RWPE1 (cell line): ENCODE data around the gene VPS37D.
"Not testable (repeated sequence)": the region's sequence is repeated elsewhere in the genome, so short reads cannot be mapped to it uniquely, and the experiment has no call there.

Experiments
- CTCF ChIA-PET: fragments of 350-600 bp; sonication (Branson Sonifier 250); formaldehyde crosslinking; extraction: SDS; loops from one replicate; lab custom pipeline; 2021; lab: Yijun Ruan, JAX
- POLR2A ChIA-PET: fragments of 400-600 bp; formaldehyde crosslinking; extraction: SDS; loops from one replicate; lab custom pipeline; 2020; ENCODE audit warnings: antibody characterized with exemption; ENCODE audit not compliant: low non-redundant PET; lab: Yijun Ruan, JAX
- DNase-seq: peaks from one replicate; pipeline ENCODE4 v3.0.0; 2012; ENCODE audit warnings: low spot score
- H3K27ac ChIP-seq: fragments of 450-650 bp; 2 replicates; pipeline ENCODE4 v1.5.1; 2017
- CTCF ChIP-seq: fragments of 450-650 bp; conservative IDR thresholded peaks from 2 replicates; pipeline ENCODE4 v1.5.1; 2017; ENCODE audit warnings: low read depth, mild to moderate bottlenecking

VPS37D gene

GRCh38 chr7:73649576-73649975 lies 18.1 kb upstream of the VPS37D start:
- no peak for DNase-seq
- POLR2A ChIA-PET, result no interaction called here
- no peak overlapping the region for H3K27ac ChIP-seq
- CTCF ChIA-PET, result no interaction called here
- no peak for TF ChIP-seq CTCF

GRCh38 chr7:73650524-73650923 lies 17.1 kb upstream of the VPS37D start:
- POLR2A ChIA-PET, result no interaction called here

GRCh38 chr7:73652541-73652949 lies 15.1 kb upstream of the VPS37D start:
- DNase-seq, result no peak
- ChIA-PET CTCF (interaction anchor here (0.7 to 1.8 kb wide), 2 partner anchors 15 to 366 kb away, joined by 3 to 6 read pairs; partner anchors contain the start of gene VPS37D), POLR2A (interaction anchor here (0.6 kb wide), 1 partner anchor 13 kb away, joined by 6 read pairs; no protein-coding TSS in a partner anchor)
- no peak overlapping the region for H3K27ac ChIP-seq
- no peak for TF ChIP-seq CTCF

More at GRCh38 chr7:73650524-73650923, 17.1 kb upstream of the VPS37D start:
- TF ChIP-seq CTCF, result no peak
- no peak overlapping the region for H3K27ac ChIP-seq
- CTCF ChIA-PET, result no interaction called here
- DNase-seq, result no peak

- H3K27ac ChIP-seq, DNase-seq, POLR2A ChIA-PET: not testable (repeated sequence)
- CTCF ChIA-PET, result interaction anchor here (0.8 kb wide), 1 partner anchor 49 kb away, joined by 3 read pairs; no protein-coding TSS in a partner anchor
Observed at GRCh38 chr7:73655309-73655708, 12.3 kb upstream of the VPS37D start.

- ChIA-PET CTCF (interaction anchor here (1.0 kb wide), 1 partner anchor 8 kb away, joined by 3 read pairs; no protein-coding TSS in a partner anchor), POLR2A (no interaction called here)
- TF ChIP-seq CTCF, result no peak
- no peak for DNase-seq
- H3K27ac ChIP-seq, result no peak overlapping the region
Observed at GRCh38 chr7:73659983-73660382, 7.6 kb upstream of the VPS37D start.

GRCh38 chr7:73660594-73660993 lies 7.0 kb upstream of the VPS37D start:
- H3K27ac ChIP-seq, CTCF ChIA-PET, POLR2A ChIA-PET, DNase-seq: not testable (repeated sequence)

- no peak overlapping the region for H3K27ac ChIP-seq
- no peak for TF ChIP-seq CTCF
- DNase-seq, result no peak
- ChIA-PET CTCF (no interaction called here), POLR2A (interaction anchor here (0.7 kb wide), 1 partner anchor 115 kb away, joined by 8 read pairs; no protein-coding TSS in a partner anchor)
Observed at GRCh38 chr7:73663033-73663432, 4.6 kb upstream of the VPS37D start.
